OCI-LY3 (cell line): ENCODE results near the gene RPS19BP1.

Experiments used
- H2AFZ ChIP-seq: fragments of 200-600, 300-600 bp; shearing (Covaris generic); 2 replicates; pipeline ENCODE4 v1.6.0; 2014; ENCODE audit warnings: antibody characterized with exemption, low read depth, low read length
- H3K27ac ChIP-seq: fragments of 200-600, 300-600 bp; sonication (generic); 2 replicates; pipeline ENCODE4 v1.5.1; 2014; ENCODE audit warnings: mild to moderate bottlenecking, low read length, moderate library complexity, mixed read lengths
- H3K27me3 ChIP-seq: fragments of 200-600, 300-600 bp; sonication (generic); 2 replicates; pipeline ENCODE4 v1.6.1; 2014; ENCODE audit warnings: low read depth, low read length, mixed read lengths
- H3K36me3 ChIP-seq: fragments of 200-600, 300-600 bp; sonication (generic); replicated peaks from 2 replicates; pipeline ENCODE3; 2014; ENCODE audit warnings: low read depth, low read length, mixed read lengths
- H3K4me1 ChIP-seq: fragments of 300-600, 200-600 bp; sonication (generic); 2 replicates; pipeline ENCODE4 v1.6.1; 2014; ENCODE audit warnings: low read length, mixed read lengths
- H3K4me2 ChIP-seq: fragments of 200-600, 300-600 bp; sonication (generic); 2 replicates; pipeline ENCODE4 v1.6.1; 2014; ENCODE audit warnings: low read length, mixed read lengths
- H3K4me3 ChIP-seq: fragments of 300-600, 200-600 bp; sonication (generic); 2 replicates; pipeline ENCODE4 v1.5.1; 2014; ENCODE audit warnings: antibody characterized with exemption, mild to moderate bottlenecking, low read length, moderate library complexity
- H3K79me2 ChIP-seq: fragments of 300-600, 200-600 bp; shearing (Covaris generic); 2 replicates; pipeline ENCODE4 v1.6.1; 2014; ENCODE audit warnings: mild to moderate bottlenecking, low read length, mixed read lengths
- H3K9ac ChIP-seq: fragments of 300-600, 200-600 bp; shearing (Covaris generic); 2 replicates; pipeline ENCODE4 v1.6.0; 2014; ENCODE audit warnings: mild to moderate bottlenecking, low read length, moderate library complexity
- H3K9me3 ChIP-seq: fragments of 200-600, 300-600 bp; shearing (Covaris generic); 2 replicates; pipeline ENCODE4 v1.6.1; 2014; ENCODE audit warnings: low read length, mixed read lengths; ENCODE audit not compliant: insufficient read depth
- H4K20me1 ChIP-seq: fragments of 200-600, 300-600 bp; sonication (generic); 2 replicates; pipeline ENCODE4 v1.6.1; 2016; ENCODE audit warnings: low read length, mixed read lengths; ENCODE audit not compliant: insufficient read depth
- EZH2phosphoT487 ChIP-seq: fragments of 200-600 bp; shearing (Covaris generic); IDR thresholded peaks from 2 replicates; pipeline ENCODE4 v1.6.1; 2018; ENCODE audit warnings: antibody characterized with exemption, mixed run types, low read depth
- TF ChIP-seq, protein P1 (sequence below): fragments of 200-600, 300-600 bp; sonication (generic); IDR thresholded peaks from 2 replicates; pipeline ENCODE4 v1.5.1; 2014; ENCODE audit warnings: antibody characterized with exemption, low read length, low read depth

Gene RPS19BP1

DNA sequence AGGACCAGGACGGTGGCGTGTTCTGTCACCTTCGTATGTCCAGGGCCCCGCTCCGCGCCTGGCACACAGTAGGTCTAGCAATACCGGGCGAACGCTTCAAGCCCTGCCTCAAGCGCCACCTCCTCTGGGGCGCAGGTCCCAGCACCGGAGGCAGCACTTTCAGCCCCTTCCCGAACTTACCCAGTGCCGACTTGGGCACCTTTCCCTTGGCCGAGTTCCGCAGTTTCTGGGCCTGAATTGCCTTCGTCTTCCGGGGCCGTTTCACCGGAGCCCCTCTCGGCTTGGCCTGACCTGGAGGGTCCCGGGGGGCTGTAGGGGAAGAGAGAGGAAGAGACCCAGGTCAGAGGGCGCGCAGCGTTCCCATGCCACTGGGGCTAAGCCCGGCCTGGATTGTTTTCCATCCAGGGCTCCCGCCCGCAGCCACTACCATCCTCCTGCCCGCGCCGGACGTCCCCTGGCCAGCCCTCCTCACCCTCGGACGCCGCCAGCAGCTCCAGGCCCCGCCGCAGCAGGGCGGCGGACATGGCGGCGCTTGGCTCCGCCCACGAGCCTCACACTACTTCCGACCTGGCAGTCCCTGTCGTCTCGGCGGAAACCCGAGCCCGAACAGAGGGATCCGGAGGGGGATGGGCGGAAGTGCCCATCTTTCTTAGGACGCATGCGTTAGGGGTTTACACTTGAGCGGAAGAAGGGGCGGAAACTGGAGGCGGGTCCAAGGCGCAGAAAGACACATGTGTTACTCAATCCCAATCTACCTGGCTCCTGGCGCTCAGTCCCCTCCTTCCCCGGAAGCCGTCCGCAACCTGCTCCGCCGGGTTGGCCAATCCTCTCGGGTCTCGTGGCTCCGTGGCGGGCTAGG, at the start of gene RPS19BP1:
RPS19BP1 (minus strand) TSS at position 534 of the 859 bp plus-strand sequence; CDS start at position 524, 10 bp downstream.
- Histone ChIP-seq H3K27me3 (no peaks in the 10 kb centered on the region), H3K79me2 (peaks cover 49% of the 10 kb centered on the region), H3K9ac (peak within 1 kb of the TSS; percentile 93), H4K20me1 (no peaks in the 10 kb centered on the region), H3K4me1 (peaks cover 62% of the 10 kb centered on the region), H3K4me2 (peak within 1 kb of the TSS; percentile 87), H3K9me3 (no peaks in the 10 kb centered on the region), H2AFZ (peak within 1 kb of the TSS; percentile 67; the same call in 1 of the 2 replicates), H3K27ac (peak within 1 kb of the TSS; percentile 67), H3K4me3 (peak within 1 kb of the TSS; percentile 87), H3K36me3 (peaks cover 35% of the 10 kb centered on the region)
- TF ChIP-seq EZH2phosphoT487: no peak
- TF ChIP-seq, protein P1, sequence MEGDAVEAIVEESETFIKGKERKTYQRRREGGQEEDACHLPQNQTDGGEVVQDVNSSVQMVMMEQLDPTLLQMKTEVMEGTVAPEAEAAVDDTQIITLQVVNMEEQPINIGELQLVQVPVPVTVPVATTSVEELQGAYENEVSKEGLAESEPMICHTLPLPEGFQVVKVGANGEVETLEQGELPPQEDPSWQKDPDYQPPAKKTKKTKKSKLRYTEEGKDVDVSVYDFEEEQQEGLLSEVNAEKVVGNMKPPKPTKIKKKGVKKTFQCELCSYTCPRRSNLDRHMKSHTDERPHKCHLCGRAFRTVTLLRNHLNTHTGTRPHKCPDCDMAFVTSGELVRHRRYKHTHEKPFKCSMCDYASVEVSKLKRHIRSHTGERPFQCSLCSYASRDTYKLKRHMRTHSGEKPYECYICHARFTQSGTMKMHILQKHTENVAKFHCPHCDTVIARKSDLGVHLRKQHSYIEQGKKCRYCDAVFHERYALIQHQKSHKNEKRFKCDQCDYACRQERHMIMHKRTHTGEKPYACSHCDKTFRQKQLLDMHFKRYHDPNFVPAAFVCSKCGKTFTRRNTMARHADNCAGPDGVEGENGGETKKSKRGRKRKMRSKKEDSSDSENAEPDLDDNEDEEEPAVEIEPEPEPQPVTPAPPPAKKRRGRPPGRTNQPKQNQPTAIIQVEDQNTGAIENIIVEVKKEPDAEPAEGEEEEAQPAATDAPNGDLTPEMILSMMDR: no peak

DNA sequence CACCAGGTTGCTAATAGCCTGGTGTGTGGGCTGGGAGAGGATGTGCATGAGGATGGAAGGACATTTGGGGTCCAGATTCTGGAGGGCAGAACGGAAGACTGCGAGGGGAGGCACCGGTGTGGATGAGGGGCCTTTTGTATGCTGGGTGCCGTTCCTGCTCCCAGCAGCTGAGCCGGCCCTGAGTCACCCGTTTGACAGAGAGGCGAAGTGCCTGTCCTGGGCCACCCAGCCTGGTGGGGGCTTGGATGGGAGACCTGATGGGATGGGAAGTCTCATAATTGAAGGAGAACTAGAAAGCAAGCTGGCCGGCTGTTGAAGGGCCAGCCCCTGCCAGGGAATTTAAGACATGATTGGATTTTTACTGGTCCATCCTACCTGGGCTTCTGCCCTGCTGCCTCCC, 48.8 kb upstream of the RPS19BP1 start:
- Histone ChIP-seq H3K79me2 (no peaks in the 10 kb centered on the region), H3K4me1 (no peaks in the 10 kb centered on the region), H3K9ac (no peak overlapping the region), H3K9me3 (no peaks in the 10 kb centered on the region), H3K27ac (no peak overlapping the region), H3K36me3 (no peaks in the 10 kb centered on the region), H3K4me2 (no peak overlapping the region), H3K4me3 (no peak overlapping the region), H4K20me1 (no peaks in the 10 kb centered on the region; the same call in 1 of the 2 replicates), H2AFZ (no peak overlapping the region), H3K27me3 (peaks cover 47% of the 10 kb centered on the region)
- no peak for TF ChIP-seq EZH2phosphoT487
- TF ChIP-seq, protein P1: no peak

DNA sequence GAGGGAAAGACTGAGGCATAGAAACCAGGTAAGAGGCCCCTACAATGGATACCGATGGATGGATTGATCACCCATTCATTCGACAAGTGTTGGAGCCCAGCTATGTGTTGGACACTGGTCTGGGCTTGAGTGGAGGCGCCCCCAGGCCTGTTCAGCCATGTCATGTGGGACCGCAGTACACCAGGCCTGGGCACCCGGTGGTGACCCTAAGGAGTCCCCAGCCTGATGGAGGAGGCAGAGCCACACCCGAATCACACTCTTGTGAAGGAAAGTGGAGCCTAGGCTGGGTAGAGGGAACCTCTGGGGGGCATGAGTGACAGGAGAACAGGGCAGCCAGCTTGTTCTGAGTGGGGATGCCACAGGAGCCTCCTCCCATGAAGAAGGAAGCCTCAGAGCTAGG, 48.2 kb upstream of the RPS19BP1 start:
- Histone ChIP-seq H3K27ac (no peak overlapping the region), H3K79me2 (no peaks in the 10 kb centered on the region), H4K20me1 (no peaks in the 10 kb centered on the region; the same call in 1 of the 2 replicates), H3K9me3 (no peaks in the 10 kb centered on the region), H3K27me3 (peaks cover 51% of the 10 kb centered on the region), H2AFZ (no peak overlapping the region), H3K4me3 (no peak overlapping the region), H3K36me3 (no peaks in the 10 kb centered on the region), H3K4me2 (no peak overlapping the region), H3K4me1 (no peaks in the 10 kb centered on the region), H3K9ac (no peak overlapping the region)
- TF ChIP-seq EZH2phosphoT487: no peak
- TF ChIP-seq, protein P1: no peak

GRCh38 chr22:39580006-39580441, 47.5 kb upstream of the RPS19BP1 start:
- H3K9ac ChIP-seq: no peak overlapping the region
- no peaks in the 10 kb centered on the region for H3K4me1 ChIP-seq
- no peak overlapping the region for H3K4me3 ChIP-seq
- no peaks in the 10 kb centered on the region for H3K9me3 ChIP-seq
- H4K20me1 ChIP-seq: no peaks in the 10 kb centered on the region; the same call in 1 of the 2 replicates
- H3K27me3 ChIP-seq: peaks cover 51% of the 10 kb centered on the region
- H2AFZ ChIP-seq: no peak overlapping the region
- H3K36me3 ChIP-seq: no peaks in the 10 kb centered on the region
- no peak for TF ChIP-seq EZH2phosphoT487
- TF ChIP-seq, protein P1: no peak
- no peak overlapping the region for H3K4me2 ChIP-seq
- H3K27ac ChIP-seq: no peak overlapping the region
- no peaks in the 10 kb centered on the region for H3K79me2 ChIP-seq
